GM10266 (cell line): ENCODE results near the gene FRG2.
"Not testable (repeated sequence)": the region's sequence is repeated elsewhere in the genome, so short reads cannot be mapped to it uniquely, and the experiment has no call there.

Experiments
- DNase-seq: peaks from one replicate; pipeline ENCODE4 v3.0.0; 2012; ENCODE audit errors: extremely low spot score
- TF ChIP-seq, protein P1 (sequence below): IDR thresholded peaks from 2 replicates; pipeline ENCODE4 v1.5.1; 2012; ENCODE audit warnings: mild to moderate bottlenecking, low read depth; ENCODE audit not compliant: control insufficient read depth, insufficient read depth; ENCODE audit errors: missing control alignments

FRG2 gene

DNA sequence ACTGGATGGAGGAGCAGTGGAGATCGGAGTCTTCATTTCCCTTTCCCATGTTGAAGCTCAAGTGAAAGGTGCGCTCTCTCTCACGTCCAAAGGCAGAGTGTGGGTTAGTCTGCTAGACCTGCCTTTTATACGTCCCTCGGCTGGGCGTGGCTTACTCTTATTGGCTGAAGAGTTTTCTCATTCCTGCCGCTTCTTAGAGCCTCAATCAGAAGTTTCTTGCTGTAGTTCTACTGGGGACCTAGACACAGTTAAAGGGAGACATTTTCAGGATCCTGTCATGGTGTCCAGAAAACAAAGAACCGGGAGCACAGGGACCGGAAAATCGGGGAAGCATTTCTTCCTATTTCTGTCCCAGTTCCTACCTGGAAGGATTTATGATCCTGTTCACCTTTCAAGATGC is at the start of gene FRG2:
TSS of gene FRG2 (minus strand) at position 101 of the 400 bp plus-strand sequence. CDS start at position 49, 52 bp downstream.
- DNase-seq = not testable (repeated sequence)

DNA sequence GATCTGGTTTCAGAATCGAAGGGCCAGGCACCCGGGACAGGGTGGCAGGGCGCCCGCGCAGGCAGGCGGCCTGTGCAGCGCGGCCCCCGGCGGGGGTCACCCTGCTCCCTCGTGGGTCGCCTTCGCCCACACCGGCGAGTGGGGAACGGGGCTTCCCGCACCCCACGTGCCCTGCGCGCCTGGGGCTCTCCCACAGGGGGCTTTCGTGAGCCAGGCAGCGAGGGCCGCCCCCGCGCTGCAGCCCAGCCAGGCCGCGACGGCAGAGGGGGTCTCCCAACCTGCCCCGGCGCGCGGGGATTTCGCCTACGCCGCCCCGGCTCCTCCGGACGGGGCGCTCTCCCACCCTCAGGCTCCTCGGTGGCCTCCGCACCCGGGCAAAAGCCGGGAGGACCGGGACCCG is 41.3 kb upstream of the FRG2 start:
- not testable (repeated sequence) for DNase-seq

DNA sequence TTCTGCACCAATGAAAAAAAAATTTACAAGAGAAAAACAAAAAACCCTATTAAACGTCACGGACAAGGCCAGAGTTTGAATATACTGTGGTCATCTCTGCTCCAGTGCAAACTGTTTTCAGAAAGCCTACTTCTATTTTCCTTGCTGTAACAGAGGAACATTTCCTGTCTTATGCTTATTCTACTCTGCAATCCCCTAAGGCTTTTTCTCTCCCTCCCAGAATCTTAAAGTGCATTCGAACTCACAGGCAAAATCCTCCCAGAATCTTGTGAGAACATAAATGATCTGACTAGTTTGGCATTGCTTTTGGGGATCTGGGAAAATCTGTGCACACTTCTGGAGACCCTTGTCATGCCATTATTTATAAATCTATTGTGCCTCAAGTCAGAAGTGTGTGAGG is 37.7 kb upstream of the FRG2 start:
- not testable (repeated sequence) for DNase-seq

DNA sequence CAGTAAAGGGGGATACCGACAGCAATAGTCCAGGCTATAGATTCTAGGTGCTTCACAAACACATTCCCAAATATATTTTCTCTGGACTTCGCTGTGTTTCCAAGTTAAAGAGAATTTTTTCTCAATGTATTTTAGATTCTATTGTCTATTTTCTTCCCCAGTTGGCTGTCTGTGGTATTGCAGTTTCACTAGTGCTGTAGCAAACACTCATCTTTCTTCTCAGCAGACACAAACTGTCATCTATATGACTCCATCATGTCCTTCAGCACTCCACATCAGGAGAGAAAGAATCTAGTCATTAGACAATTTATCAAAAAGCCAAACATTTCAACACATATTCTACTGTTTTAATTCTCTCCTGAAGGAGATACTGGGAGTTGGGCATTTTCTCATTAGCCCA is 37.3 kb upstream of the FRG2 start, which contains the start of gene DBET:
TSS of gene DBET (plus strand) at position 161 of the 400 bp plus-strand sequence.
- DNase-seq = not testable (repeated sequence)

DNA sequence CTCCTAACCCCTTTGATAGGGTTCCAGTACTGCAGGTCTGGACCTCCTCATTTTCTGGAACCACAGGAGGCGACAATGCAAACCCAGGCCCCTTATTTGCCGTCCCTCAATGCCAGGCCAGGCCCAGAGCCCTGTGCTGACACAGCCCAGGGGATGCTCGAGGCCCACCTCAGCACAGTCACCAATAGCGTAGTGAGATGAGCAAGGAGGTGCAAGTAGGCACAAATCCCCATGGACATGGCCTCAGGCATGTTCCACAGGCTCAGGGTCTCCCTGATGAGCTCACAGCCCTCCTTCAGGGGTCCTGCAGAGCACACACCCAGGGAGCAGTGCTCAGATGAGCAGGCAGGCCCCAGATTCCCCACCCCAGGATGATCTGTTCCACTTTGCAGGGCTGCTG is 31.9 kb upstream of the FRG2 start:
- not testable (repeated sequence) for DNase-seq

DNA sequence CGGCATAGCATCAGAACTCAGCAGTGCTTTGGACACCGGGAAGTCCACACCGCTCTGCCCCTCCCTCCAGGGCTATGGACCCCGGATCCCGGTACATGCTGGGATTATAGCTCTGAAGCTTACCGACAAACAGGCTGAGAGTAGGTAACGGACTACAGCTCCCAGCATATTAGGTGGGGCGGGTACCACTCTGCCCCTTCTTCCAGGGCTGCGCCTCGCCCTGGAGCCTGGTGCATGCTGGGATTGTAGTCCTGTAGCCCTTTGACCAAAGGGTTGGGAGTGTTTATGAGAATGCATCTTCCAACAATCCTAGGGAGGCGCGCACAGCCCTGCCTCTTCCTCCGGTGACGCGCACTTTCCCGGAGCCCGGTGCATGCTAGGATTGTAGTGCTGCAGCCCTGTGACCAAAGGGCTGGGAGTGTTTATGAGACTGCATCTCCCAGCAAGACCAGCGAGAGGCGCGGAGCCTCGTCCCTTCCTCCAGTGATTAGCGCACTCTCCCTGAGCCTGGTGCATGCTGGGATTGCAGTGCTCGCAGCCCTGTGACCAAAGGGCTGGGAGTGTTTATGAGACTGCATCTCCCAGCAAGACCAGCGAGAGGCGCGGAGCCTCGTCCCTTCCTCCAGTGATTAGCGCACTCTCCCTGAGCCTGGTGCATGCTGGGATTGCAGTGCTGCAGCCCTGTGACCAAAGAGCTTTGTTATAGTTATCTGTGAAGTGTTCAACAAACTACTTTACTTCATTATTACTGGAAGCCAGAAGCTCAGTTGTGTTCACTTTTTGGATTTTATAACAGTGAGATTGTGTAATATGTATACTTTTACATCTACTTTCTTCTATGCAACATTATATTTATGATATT is 22.6 kb upstream of the FRG2 start:
- DNase-seq = not testable (repeated sequence)

DNA sequence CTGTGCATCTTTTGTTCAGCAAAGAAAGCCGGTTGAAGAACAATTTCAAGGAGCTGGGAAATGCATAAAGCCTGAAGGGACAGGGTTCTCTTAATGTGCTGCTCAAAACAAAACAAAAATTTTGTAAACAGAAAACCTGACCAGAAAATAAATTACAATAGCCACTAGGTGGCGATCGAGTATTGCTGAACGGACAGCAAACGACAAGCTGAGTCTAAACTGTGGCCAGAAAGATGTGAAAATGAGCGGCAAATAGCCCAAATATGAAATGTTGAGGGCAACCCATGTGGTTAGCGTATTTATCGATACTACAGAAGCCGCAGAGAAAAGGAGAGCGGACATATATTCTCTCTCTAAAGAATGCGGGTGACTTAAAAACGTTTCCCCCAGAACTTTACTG is 20.6 kb upstream of the FRG2 start:
- not testable (repeated sequence) for DNase-seq

DNA sequence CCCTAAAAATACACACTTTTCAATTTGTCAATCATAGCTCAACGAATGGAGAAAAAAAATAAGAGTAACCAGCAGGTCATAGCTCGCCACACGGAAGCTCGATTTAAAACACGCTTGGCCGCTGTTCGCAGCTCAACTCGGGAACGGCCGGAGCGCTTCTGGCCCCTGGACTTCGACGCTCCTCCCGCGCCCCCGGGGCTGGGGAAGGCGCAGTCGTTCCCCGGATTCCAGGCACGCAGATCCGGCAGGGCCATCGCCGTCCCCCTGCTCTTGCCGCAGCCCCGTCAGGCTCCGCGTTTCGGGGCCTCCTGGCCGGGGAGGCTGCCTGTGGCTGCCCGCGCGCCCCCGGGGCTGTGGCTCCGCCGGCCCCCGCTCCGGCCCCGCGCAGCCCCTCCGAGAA is 13.8 kb upstream of the FRG2 start:
- DNase-seq = not testable (repeated sequence)

DNA sequence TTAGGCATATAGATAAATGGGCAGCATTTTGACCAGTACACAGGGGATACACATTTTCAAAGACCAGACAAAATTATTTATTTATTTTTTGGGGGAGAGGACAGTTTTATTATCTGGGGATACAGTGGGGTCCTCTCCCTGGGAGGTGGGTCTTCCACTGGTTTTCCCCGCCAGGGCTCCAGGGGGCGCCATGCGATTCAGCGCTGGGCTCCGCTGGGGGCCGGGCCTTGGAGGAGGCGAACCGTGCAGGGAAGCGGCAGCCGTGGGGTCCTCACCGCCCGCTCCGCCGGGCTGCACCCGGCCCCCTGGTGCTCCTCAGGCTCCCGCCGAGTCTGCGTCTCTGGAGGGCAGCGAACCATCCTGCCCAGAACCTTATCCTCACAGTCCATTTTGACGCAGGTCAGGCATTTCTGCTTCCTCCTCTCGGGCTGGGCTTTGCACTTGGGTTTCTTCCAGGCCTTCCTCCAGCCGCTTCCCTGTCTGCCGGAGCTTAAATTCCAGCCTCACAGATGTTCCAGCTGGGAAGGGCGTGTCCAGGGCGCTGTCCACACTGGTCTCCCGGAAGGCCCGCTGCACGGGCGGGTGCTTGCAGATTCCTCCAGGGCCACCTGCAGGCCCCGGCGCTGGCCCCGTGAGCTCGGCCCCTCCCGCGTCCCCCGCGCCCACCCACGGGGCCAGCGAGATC is 10.8 kb upstream of the FRG2 start:
- not testable (repeated sequence) for DNase-seq

DNA sequence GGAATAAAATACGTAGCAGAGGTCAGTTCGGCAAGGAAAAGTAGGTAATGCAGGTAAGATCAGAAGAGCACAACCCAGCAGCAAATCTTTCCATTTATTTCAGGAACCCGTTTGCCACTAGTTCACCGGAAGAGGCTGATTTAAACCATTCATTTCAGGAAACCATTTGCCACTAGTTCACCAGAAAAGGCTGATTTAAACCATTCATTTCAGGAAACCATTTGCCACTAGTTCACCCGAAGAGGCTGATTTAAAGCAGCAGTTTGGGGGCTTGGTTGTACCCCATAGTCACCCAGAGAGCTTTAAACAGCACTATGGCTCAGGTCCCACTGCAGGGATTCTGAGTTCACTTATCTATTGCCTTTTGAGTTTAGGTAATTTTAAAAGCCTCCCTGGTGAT is 4.2 kb upstream of the FRG2 start:
- DNase-seq = not testable (repeated sequence)

DNA sequence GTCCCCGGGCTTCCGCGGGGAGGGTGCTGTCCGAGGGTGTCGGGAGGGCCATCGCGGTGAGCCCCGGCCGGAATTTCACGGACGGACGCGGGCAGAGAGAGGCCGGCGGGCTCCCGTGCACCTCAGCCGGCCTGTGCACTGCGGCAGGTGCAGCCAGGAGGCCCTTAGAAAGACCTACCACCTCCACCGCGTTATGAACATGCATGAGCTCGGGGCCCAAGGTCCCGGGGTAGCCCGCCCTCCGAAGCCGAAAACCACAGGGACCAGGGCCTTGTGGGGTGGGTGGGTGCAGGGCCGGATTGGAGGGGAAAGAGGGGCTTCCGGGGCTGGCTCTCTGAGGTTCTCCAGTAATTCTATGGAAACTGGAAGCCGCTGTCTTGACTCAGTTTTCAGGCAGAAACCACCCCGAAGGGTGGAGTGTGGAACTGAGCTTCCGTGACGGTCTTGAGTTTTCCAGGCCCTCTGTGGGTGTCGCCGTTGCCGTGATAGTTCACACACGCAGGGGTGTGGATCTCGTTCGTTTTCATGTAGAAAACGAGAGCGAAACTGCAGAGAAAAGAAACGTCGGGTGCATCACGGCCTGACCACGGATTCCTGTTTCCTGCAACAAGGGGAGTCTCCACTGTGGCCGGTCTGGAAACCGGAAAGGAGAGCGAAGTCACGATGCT is 4.3 kb downstream of the FRG2 start:
- peak; percentile 5 for DNase-seq

DNA sequence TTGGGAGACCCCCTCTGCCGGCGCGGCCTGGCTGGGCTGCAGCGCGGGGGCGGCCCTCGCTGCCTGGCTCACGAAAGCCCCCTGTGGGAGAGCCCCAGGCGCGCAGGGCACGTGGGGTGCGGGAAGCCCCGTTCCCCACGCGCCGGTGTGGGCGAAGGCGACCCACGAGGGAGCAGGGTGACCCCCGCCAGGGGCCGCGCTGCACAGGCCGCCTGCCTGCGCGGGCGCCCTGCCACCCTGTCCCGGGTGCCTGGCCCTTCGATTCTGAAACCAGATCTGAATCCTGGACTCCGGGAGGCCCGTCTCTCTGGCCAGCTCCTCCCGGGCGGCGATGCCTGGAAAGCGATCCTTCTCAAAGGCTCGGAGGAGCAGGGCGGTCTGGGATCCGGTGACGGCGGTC is 5.1 kb downstream of the FRG2 start:
- not testable (repeated sequence) for DNase-seq

DNA sequence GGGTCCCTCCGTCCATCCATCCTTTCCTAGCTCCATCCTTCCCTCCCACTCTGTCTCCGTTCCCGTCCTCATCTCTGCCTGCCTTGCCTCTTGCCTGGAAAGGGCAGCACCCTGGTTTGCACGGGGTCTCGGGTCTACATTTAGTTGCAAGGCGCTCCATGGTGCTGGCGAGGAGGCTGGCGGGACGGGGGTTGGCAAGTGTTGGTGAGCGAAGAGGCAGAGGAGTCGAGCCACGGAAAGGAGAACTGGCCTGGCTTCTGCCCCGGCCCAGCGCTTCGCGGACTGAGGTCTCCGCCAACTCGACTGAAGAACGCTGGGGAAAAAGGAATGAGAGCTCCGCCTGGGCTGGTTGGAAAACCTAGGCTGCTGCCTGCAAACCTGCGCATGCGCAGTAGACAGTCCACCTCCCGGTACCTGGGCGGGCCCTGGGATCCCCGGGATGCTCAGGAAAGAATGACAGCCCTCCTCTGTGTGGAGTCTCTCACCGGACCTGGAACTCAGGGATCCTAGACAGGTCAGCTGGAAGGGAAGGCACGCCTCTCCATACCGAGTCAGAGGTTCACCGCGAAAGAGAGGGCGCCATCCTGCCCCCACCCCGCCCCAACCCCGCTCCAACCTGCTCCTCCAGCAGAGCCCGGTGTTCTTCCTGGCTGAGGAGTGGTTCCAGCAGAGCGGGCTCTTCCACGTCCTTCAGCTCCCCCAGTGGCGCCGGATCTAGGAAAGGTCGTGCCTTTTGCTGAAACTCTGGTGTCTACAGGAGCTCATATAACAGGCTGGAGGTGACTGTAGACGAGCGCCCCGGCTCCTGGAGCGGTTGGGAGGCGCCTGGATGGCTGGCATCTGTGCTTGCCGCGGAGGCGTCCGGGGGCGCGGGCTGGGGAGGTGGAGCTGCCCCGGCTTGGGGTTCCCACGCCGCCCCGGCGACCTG is 6.0 kb downstream of the FRG2 start:
- peak; percentile 27 for DNase-seq
- TF ChIP-seq, protein P1, sequence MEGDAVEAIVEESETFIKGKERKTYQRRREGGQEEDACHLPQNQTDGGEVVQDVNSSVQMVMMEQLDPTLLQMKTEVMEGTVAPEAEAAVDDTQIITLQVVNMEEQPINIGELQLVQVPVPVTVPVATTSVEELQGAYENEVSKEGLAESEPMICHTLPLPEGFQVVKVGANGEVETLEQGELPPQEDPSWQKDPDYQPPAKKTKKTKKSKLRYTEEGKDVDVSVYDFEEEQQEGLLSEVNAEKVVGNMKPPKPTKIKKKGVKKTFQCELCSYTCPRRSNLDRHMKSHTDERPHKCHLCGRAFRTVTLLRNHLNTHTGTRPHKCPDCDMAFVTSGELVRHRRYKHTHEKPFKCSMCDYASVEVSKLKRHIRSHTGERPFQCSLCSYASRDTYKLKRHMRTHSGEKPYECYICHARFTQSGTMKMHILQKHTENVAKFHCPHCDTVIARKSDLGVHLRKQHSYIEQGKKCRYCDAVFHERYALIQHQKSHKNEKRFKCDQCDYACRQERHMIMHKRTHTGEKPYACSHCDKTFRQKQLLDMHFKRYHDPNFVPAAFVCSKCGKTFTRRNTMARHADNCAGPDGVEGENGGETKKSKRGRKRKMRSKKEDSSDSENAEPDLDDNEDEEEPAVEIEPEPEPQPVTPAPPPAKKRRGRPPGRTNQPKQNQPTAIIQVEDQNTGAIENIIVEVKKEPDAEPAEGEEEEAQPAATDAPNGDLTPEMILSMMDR = no peak

DNA sequence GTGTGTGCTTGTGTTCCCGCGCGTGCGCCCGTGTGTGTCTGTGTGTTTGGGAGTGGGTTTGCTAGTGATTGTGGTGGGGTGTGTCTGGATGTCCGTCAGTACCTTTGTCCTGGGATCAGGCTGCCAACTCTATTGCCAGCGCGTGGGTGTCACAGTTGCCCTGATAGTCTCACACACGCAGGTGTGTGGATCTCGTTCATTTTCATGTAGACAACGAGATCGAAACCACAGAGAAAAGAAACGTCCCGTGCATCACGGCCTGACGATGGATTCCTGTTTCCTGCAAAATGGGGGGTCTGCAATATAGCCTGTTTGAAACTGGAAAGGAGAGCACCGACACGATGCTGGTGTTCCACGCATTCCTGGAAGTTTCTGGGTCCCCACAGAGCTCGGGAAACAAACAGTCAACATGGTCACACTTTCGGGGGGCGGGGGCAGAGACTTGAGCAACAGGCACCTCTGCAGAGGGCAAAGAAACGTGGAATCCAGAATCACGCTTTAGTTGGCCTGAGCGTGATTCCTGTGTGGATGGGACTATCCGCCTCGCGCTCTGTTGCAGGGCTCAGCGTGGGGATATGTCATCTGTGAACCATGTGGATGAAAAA is 7.1 kb downstream of the FRG2 start:
- peak; percentile 8 for DNase-seq
